A549 treated with DMSO at 1 μM for 4 hours (cell line): ENCODE measurements around the gene GMDS. TPM values are rescaled to one million over a fixed set of nuclear protein-coding genes. Genes with fewer than 3 reads are reported as not detected.

Experiments used
- total RNA-seq: library from RNA; stranded (reverse); fragments of 200-300 nt; extraction: Qiagen RNA extraction; gene quantifications from 5 replicates; pipeline ENCODE4 v1.2.3, GENCODE V29; 2022; ENCODE audit warnings: low read depth

The GMDS gene
- 8.2 to 10.5 TPM (median 8.9 TPM) in 5 replicates for total RNA-seq

GRCh38 chr6:2245103-2245876 is at the start of gene GMDS:
GMDS (minus strand) TSS chr6:2245605.

GRCh38 chr6:1609648-1610496 is 635.5 kb downstream of the GMDS start, which contains the start of gene FOXC1:
FOXC1 (plus strand) TSS chr6:1609915; CDS start chr6:1610446, 531 bp downstream.

